ENCODE data around the gene NTNG1.

- TF ChIP-seq CTCF (IDR thresholded peaks at IDR 0.05) (no peak), EZH2 (IDR thresholded peaks at IDR 0.05) (no peak)
Measured at GRCh38 chr1:107450899-107451664, 310.2 kb downstream of the NTNG1 start.

All from neural progenitor cell (in vitro differentiated cells).